Stromal cell of bone marrow (primary cell): ENCODE results near the gene BUD23.
"Not testable (repeated sequence)": the region's sequence is repeated elsewhere in the genome, so short reads cannot be mapped to it uniquely, and the experiment has no call there.

Experiments used
- DNase-seq: peaks from one replicate; pipeline ENCODE4 v3.0.0-alpha.2; 2012; ENCODE audit warnings: low read depth

The BUD23 gene

GRCh38 chr7:73701357-73701995 lies 18.1 kb downstream of the BUD23 start:
- no peak for DNase-seq

GRCh38 chr7:73702226-73702625 lies 18.8 kb downstream of the BUD23 start:
- DNase-seq: no peak

DNA sequence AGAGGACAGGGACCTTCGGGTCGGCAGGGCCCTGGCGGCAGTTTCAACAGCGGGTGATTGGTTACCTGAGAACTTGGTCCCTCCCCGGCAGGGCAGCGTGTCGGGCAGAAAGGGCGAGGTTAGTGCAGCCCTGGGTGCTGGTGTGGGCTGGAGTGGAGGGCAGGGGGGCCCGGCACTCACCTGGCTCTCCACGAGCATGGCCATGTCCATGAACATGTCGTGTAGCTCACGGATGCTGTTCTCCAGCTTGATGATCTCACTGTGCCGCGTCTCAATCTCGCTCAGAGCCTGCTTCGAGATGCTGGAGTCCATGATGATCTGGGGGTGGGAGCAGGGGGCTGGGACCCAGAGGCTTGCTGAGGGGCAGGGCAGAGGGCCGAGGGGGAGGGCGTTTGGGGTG lies 19.3 kb downstream of the BUD23 start:
- no peak for DNase-seq

DNA sequence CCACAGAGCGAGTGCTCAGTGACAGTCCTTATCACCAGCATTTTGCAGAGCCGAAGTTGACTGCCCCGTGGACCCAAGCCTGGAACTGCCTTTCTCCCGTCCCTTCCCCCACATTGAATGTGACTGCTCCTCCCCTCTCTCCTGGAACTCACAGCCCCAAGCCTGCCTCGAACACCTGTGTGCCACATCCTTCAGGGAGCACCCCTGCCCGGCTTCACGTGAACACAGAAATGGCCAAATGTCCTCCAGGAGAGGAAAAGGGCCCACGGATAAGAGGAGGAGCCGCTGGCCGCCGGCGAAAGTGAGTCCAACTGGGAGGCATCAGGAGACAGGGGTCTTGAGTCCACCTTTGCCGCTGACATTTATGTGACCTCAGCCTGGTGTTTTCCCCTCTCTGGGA lies 19.8 kb downstream of the BUD23 start:
- DNase-seq: no peak

DNA sequence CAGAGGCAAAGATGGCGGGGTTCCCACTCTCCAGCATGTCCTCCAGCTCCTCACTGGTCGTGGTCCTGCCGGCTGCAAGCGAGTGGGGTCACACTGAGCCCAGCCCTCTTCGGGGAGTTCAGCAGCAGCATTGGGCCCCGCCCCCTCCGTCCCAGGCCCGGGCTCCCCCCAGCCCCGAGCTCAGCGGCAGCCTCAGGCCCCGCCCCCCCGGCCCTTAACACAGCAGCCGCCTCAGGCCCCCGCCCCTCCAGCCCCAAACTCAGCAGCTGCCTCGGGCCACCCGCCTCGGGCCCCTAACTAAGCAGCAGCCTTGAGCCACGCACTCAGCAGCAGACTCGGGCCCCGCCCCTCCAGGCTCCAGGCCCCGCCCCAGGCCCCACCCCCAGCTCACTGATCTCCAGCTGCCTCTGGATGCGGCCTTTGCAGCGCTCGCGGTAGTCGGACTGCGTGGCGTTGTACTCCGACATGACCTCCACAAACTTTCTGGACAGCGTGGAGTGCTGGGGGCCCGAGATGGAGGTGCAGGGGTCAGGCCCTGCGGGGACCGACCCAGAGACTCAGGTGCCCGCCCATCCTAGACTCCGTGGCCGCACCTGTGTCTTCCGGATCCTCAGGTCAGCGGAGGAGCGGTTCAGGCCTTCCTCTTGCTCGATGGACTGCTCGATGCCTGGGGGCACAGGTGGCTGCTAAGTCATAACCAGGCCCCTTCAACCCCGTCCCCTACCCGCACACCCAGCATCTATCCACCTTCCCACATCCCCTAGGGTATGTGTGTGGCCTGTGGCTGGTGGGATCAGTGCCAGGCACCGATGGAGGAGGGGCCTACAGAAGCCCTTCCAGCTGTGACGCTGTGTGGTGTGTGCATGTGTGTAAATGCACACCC lies 20.6 kb downstream of the BUD23 start:
- DNase-seq: no peak

GRCh38 chr7:73704640-73705550 lies 21.5 kb downstream of the BUD23 start:
- DNase-seq: no peak

- no peak for DNase-seq
Measured at GRCh38 chr7:73705551-73705920, 22.1 kb downstream of the BUD23 start.

DNA sequence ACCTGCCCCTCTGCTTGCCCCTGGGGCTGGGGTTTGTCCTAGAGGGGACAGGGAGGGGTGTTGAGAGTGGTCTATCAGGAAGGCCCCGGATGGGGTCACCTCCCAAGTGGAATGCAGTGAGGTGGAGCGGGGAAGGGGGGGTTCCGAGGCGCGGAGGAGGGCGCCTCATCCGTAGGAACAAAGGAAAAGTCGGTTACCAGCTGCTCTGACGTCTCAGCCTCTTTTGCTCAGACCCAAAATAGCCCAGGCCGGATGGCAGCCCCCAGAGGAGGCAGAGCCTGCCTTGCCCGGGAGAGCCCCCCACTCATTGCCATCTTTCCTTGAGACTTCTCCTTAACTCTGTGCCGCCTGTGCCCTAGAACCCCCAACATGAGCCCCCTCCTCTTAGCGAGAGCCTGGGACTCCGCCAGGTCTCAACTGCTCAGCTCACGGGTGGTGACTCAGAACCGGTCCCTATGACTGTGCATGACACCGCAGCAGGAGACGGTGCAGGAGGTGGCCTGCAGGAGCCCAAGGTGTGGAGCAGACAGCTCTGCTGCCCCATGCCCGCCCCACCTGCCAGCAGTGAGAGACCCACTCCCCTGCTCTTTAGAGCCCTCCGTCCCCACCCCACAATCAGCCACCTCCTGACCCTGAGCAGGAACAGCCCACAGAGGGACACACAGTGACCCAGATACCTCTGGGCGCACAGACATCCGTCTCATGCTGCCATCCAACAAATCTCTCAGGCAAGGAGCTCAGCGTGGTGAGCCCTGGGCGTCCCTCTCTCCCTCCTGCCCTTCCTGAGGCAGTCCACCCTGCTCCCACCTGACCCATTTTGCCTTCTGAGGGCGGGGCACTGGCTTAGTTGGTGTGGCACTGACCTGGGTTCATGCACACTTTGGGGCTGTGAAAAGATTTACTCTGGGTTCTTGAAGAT lies 23.0 kb downstream of the BUD23 start:
- DNase-seq: no peak

DNA sequence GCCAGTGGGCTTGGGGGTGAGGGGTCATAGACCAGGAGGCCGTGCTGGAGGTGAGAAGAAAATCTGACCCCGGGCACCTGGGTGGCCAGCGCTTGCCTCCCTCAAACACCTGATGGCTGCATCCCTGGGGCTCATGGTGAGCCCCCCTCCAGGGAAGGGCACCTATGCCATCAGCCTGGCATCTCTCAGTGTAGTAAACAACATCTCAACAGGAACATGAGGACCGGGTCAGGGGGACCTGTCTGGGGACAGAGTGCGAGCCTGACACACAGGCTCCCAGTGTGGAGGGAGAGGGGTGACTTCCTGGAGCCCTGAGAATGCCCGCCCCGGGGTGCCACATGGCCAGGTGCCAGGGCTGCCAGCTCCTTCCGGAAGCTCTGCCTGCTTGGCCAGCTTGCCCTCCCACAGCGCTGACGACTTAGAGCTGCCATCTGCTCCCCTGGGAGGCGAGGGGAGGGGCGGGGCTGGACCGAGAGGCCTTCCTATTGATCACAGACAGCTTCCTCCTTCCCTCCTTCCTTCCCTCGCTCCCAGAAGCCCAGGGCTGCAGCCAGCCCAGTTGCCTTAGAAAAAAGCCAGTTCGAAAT lies 23.7 kb downstream of the BUD23 start:
- DNase-seq: no peak

GRCh38 chr7:73708961-73709549 lies 25.7 kb downstream of the BUD23 start:
- no peak for DNase-seq

GRCh38 chr7:73712773-73713172 lies 29.4 kb downstream of the BUD23 start:
- no peak for DNase-seq

- not testable (repeated sequence) for DNase-seq
Measured at GRCh38 chr7:73713319-73713718, 29.9 kb downstream of the BUD23 start.

DNA sequence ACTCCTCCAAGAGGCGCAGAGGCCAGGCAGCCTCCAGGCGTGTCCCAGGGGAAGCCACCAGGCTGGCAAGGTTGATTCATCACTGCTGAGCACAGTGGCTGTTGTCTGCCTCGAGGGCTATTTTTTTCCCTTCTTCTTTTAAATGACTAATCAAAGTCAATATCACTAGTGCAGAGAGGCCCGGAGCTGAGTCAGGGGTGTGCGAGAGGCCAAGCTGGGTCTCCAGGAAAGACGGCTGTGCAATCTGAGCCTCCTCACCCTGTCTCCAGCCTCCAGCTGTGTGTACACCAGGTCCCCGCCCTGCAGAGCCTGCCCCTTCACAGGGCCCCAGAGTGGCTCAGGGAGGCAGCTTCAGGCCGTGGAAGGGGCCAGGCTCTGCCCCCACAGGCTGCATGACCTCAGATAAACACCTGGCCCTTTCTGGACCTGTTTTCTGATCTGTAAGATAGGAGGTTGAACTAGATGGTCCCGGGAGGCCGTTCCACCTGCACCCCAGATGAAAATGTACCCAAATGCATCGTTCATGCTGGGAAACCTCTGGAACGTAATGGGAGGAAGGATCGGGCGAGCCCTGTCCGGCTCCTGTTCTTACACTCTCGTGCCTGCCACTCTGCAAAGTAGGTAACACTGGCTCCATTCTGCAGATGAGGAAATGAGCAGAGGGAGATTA lies 32.4 kb downstream of the BUD23 start:
- DNase-seq: peak; percentile 96

DNA sequence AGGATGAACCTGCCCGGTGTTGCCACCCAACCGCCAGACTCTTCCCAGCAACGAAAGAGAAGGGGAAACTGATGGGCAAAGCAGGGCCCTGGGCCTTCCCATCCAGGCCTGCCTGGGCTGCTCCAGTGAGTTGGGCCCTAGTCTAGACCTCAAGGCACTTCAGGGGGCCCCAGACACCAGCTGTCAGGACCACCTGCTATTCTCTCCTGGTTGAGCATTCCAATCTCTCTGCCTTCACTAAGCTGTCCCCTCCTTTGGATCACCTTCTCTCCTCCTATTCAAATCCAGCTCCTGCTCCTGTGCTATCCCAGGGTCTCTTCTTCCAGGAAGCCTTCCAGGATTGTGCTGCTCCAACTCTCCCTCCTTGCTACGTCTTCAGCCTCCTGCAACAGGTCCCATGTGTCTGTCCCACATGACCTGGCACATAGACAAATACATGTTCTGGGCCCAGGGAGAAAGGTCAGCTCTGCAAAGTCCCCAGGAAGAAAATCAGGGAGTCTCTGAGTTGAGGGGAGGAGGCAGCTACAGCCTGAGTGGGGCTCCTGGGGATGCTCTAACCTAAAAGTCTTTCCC lies 33.0 kb downstream of the BUD23 start:
- no peak for DNase-seq

- DNase-seq: peak; percentile 45
Measured at GRCh38 chr7:73717025-73717807, 33.8 kb downstream of the BUD23 start.

GRCh38 chr7:73717991-73718405 lies 34.6 kb downstream of the BUD23 start:
- DNase-seq: peak; percentile 85

- no peak for DNase-seq
Measured at GRCh38 chr7:73718438-73718881, 35.1 kb downstream of the BUD23 start.

GRCh38 chr7:73718905-73719805 lies 35.8 kb downstream of the BUD23 start, which contains the start of gene STX1A:
Gene STX1A, minus strand, starts transcription at chr7:73719669. Its CDS starts 38 bp downstream, at chr7:73719631.
- DNase-seq: peak; percentile 46
